ENCODE results near the gene FAAP20.

GRCh38 chr1:2178875-2179274 is 15.7 kb downstream of the FAAP20 start:
- TF ChIP-seq CTCF (IDR thresholded peaks at IDR 0.05; ENCODE audit: low read length): no peak
- no peak for TF ChIP-seq EZH2 (optimal IDR thresholded peaks at IDR 0.05; ENCODE audit: low read depth, low read length)
- TF ChIP-seq EZH2phosphoT487 (IDR thresholded peaks at IDR 0.05; ENCODE audit: low read length): no peak
